GM23338 (cell line): ENCODE data around the gene DLG5. TPM values are rescaled to one million over a fixed set of nuclear protein-coding genes. Genes with fewer than 3 reads are reported as not detected.

Source experiments
- ATAC-seq: fragments of 200-7000 bp; cut with Tn5 transposase; 3 replicates; pipeline ENCODE4 v1.9.1; 2020
- DNase-seq: peaks from one replicate; pipeline ENCODE4 v3.0.0-alpha.2; 2015; ENCODE audit warnings: low spot score
- H2AFZ ChIP-seq: fragments of 200-600 bp; sonication (generic); 2 replicates; pipeline ENCODE4 v1.8.0; 2016; ENCODE audit warnings: antibody characterized with exemption, mild to moderate bottlenecking, moderate library complexity
- H3F3A ChIP-seq: fragments of 200-600 bp; sonication (generic); replicated peaks from 2 replicates; pipeline ENCODE4 v1.8.0; 2017; ENCODE audit warnings: antibody characterized with exemption, mixed run types, low read depth
- H3K27ac ChIP-seq: fragments of 200-600 bp; sonication (generic); 2 replicates; pipeline ENCODE4 v1.6.1; 2016; ENCODE audit warnings: low read depth
- H3K27me3 ChIP-seq: fragments of 200-600 bp; sonication (generic); 2 replicates; pipeline ENCODE4 v1.8.0; 2016; ENCODE audit warnings: mild to moderate bottlenecking, mixed run types, moderate library complexity; ENCODE audit not compliant: insufficient read depth
- H3K36me3 ChIP-seq: fragments of 200-600 bp; sonication (generic); 2 replicates; pipeline ENCODE4 v1.8.0; 2016; ENCODE audit warnings: mild to moderate bottlenecking; ENCODE audit not compliant: insufficient read depth
- H3K4me1 ChIP-seq: fragments of 200-600 bp; sonication (generic); 2 replicates; pipeline ENCODE4 v1.8.0; 2016; ENCODE audit warnings: mild to moderate bottlenecking, moderate library complexity; ENCODE audit not compliant: insufficient read depth
- H3K4me2 ChIP-seq: fragments of 200-600 bp; sonication (generic); 2 replicates; pipeline ENCODE4 v1.7.1; 2017; ENCODE audit warnings: mixed run types
- H3K4me3 ChIP-seq: fragments of 200-600 bp; sonication (generic); 2 replicates; pipeline ENCODE4 v1.6.1; 2016; ENCODE audit warnings: mixed run types
- H3K79me2 ChIP-seq: fragments of 200-600 bp; sonication (generic); replicated peaks from 2 replicates; pipeline ENCODE4 v1.8.0; 2017; ENCODE audit warnings: mild to moderate bottlenecking; ENCODE audit not compliant: insufficient read depth
- H3K9me2 ChIP-seq: fragments of 200-600 bp; sonication (generic); 2 replicates; pipeline ENCODE4 v1.8.0; 2017; ENCODE audit not compliant: insufficient read depth
- H4K20me1 ChIP-seq: fragments of 200-600 bp; sonication (generic); replicated peaks from 2 replicates; pipeline ENCODE4 v1.8.0; 2017; ENCODE audit warnings: mild to moderate bottlenecking; ENCODE audit not compliant: insufficient read depth
- H3K27ac Mint-ChIP-seq: 2 replicates; pipeline ENCODE4 v1.8.0; 2020; ENCODE audit warnings: inconsistent platforms, mild to moderate bottlenecking, moderate library complexity, mixed read lengths
- H3K27me3 Mint-ChIP-seq: 3 replicates; pipeline ENCODE4 v1.8.0; 2022; ENCODE audit warnings: low read depth, mild to moderate bottlenecking, moderate library complexity, mixed read lengths, inconsistent platforms; ENCODE audit not compliant: insufficient read depth, poor library complexity
- H3K36me3 Mint-ChIP-seq: 3 replicates; pipeline ENCODE4 v1.8.0; 2021; ENCODE audit warnings: low read depth, mild to moderate bottlenecking, inconsistent platforms, moderate library complexity, mixed read lengths
- H3K4me1 Mint-ChIP-seq: 3 replicates; pipeline ENCODE4 v1.8.0; 2020; ENCODE audit warnings: mild to moderate bottlenecking, inconsistent platforms, mixed read lengths
- H3K4me3 Mint-ChIP-seq: 3 replicates; pipeline ENCODE4 v1.8.0; 2021; ENCODE audit warnings: moderate library complexity, mild to moderate bottlenecking, inconsistent platforms, mixed read lengths
- H3K9me3 Mint-ChIP-seq: 3 replicates; pipeline ENCODE4 v1.8.0; 2020; ENCODE audit warnings: moderate library complexity, mild to moderate bottlenecking, inconsistent platforms, mixed read lengths
- EZH2phosphoT487 ChIP-seq: fragments of 200-600 bp; sonication (generic); IDR thresholded peaks from one replicate; pipeline ENCODE4 v1.8.1; 2018; ENCODE audit warnings: antibody characterized with exemption; ENCODE audit not compliant: unreplicated experiment
- JUNB ChIP-seq: IDR thresholded peaks from one replicate; pipeline ENCODE4 v1.6.1; 2016; ENCODE audit warnings: antibody characterized with exemption; ENCODE audit not compliant: unreplicated experiment
- polyA plus RNA-seq: library from polyadenylated mRNA; unstranded; fragments of >200 nt; fragmentation: Nextera tagmentation; extraction: Ambion mirVana; gene quantifications from 2 replicates; pipeline ENCODE4 v1.2.1, GENCODE V29; 2016
- total RNA-seq: library from RNA; depleted of rRNA; stranded (reverse); fragments of >200 nt; shearing (Covaris generic); gene quantifications from 2 replicates; pipeline ENCODE4 v1.2.3, GENCODE V29; 2014
- TF ChIP-seq, protein P1 (sequence below): fragments of 250-450 bp; sonication (Bioruptor Pico); IDR thresholded peaks from 2 replicates; pipeline ENCODE4 v1.5.0; 2020; ENCODE audit warnings: mild to moderate bottlenecking, moderate library complexity
- TF ChIP-seq, protein P2 (sequence below): IDR thresholded peaks from 2 replicates; pipeline ENCODE4 v1.6.1; 2016; ENCODE audit warnings: antibody characterized with exemption
- TF ChIP-seq, protein P3 (sequence below): IDR thresholded peaks from one replicate; pipeline ENCODE4 v1.6.1; 2018; ENCODE audit warnings: antibody characterized with exemption; ENCODE audit not compliant: unreplicated experiment

Gene DLG5
- total and polyA plus RNA-seq, 2 experiments from 2014 or later = 7.4 to 66.6 TPM

DNA sequence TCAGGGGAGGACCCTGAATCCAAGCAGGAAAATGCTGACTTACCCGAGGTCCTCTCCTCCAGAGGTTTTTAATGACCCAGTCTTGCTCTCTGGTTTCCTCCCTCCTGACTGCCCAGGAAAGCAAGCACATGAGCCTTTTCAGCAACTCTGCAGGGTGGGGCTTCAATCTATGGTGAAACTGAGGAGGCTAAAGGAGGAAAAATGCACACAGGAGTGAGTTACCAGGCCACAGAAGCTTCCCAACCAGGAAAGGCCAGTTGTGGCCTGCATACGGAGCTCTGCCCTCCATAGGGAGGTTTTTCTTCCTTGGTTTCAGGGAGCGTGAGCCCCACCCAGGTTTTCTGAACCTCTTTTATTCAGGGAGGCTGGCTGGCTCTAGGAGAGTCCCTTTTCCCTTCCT, 14.1 kb upstream of the DLG5 start:
- TF ChIP-seq, protein P1, sequence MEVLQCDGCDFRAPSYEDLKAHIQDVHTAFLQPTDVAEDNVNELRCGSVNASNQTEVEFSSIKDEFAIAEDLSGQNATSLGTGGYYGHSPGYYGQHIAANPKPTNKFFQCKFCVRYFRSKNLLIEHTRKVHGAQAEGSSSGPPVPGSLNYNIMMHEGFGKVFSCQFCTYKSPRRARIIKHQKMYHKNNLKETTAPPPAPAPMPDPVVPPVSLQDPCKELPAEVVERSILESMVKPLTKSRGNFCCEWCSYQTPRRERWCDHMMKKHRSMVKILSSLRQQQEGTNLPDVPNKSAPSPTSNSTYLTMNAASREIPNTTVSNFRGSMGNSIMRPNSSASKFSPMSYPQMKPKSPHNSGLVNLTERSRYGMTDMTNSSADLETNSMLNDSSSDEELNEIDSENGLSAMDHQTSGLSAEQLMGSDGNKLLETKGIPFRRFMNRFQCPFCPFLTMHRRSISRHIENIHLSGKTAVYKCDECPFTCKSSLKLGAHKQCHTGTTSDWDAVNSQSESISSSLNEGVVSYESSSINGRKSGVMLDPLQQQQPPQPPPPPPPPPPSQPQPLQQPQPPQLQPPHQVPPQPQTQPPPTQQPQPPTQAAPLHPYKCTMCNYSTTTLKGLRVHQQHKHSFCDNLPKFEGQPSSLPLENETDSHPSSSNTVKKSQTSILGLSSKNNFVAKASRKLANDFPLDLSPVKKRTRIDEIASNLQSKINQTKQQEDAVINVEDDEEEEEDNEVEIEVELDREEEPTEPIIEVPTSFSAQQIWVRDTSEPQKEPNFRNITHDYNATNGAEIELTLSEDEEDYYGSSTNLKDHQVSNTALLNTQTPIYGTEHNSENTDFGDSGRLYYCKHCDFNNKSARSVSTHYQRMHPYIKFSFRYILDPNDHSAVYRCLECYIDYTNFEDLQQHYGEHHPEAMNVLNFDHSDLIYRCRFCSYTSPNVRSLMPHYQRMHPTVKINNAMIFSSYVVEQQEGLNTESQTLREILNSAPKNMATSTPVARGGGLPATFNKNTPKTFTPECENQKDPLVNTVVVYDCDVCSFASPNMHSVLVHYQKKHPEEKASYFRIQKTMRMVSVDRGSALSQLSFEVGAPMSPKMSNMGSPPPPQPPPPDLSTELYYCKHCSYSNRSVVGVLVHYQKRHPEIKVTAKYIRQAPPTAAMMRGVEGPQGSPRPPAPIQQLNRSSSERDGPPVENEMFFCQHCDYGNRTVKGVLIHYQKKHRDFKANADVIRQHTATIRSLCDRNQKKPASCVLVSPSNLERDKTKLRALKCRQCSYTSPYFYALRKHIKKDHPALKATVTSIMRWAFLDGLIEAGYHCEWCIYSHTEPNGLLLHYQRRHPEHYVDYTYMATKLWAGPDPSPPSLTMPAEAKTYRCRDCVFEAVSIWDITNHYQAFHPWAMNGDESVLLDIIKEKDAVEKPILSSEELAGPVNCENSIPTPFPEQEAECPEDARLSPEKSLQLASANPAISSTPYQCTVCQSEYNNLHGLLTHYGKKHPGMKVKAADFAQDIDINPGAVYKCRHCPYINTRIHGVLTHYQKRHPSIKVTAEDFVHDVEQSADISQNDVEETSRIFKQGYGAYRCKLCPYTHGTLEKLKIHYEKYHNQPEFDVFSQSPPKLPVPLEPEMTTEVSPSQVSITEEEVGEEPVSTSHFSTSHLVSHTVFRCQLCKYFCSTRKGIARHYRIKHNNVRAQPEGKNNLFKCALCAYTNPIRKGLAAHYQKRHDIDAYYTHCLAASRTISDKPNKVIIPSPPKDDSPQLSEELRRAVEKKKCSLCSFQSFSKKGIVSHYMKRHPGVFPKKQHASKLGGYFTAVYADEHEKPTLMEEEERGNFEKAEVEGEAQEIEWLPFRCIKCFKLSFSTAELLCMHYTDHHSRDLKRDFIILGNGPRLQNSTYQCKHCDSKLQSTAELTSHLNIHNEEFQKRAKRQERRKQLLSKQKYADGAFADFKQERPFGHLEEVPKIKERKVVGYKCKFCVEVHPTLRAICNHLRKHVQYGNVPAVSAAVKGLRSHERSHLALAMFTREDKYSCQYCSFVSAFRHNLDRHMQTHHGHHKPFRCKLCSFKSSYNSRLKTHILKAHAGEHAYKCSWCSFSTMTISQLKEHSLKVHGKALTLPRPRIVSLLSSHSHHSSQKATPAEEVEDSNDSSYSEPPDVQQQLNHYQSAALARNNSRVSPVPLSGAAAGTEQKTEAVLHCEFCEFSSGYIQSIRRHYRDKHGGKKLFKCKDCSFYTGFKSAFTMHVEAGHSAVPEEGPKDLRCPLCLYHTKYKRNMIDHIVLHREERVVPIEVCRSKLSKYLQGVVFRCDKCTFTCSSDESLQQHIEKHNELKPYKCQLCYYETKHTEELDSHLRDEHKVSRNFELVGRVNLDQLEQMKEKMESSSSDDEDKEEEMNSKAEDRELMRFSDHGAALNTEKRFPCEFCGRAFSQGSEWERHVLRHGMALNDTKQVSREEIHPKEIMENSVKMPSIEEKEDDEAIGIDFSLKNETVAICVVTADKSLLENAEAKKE (CRISPR knock-in tag) = no peak
- TF ChIP-seq EZH2phosphoT487 (no peak), JUNB (no peak)
- TF ChIP-seq, protein P2, sequence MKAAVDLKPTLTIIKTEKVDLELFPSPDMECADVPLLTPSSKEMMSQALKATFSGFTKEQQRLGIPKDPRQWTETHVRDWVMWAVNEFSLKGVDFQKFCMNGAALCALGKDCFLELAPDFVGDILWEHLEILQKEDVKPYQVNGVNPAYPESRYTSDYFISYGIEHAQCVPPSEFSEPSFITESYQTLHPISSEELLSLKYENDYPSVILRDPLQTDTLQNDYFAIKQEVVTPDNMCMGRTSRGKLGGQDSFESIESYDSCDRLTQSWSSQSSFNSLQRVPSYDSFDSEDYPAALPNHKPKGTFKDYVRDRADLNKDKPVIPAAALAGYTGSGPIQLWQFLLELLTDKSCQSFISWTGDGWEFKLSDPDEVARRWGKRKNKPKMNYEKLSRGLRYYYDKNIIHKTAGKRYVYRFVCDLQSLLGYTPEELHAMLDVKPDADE = no peak
- TF ChIP-seq, protein P3, sequence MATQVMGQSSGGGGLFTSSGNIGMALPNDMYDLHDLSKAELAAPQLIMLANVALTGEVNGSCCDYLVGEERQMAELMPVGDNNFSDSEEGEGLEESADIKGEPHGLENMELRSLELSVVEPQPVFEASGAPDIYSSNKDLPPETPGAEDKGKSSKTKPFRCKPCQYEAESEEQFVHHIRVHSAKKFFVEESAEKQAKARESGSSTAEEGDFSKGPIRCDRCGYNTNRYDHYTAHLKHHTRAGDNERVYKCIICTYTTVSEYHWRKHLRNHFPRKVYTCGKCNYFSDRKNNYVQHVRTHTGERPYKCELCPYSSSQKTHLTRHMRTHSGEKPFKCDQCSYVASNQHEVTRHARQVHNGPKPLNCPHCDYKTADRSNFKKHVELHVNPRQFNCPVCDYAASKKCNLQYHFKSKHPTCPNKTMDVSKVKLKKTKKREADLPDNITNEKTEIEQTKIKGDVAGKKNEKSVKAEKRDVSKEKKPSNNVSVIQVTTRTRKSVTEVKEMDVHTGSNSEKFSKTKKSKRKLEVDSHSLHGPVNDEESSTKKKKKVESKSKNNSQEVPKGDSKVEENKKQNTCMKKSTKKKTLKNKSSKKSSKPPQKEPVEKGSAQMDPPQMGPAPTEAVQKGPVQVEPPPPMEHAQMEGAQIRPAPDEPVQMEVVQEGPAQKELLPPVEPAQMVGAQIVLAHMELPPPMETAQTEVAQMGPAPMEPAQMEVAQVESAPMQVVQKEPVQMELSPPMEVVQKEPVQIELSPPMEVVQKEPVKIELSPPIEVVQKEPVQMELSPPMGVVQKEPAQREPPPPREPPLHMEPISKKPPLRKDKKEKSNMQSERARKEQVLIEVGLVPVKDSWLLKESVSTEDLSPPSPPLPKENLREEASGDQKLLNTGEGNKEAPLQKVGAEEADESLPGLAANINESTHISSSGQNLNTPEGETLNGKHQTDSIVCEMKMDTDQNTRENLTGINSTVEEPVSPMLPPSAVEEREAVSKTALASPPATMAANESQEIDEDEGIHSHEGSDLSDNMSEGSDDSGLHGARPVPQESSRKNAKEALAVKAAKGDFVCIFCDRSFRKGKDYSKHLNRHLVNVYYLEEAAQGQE = no peak
- no peaks in the 10 kb centered on the region for H3K79me2 ChIP-seq
- H2AFZ ChIP-seq = 0 out of 2 replicates have a peak overlapping the region, but pooled peaks have one; percentile 24
- H3K4me2 ChIP-seq = no peak overlapping the region
- Mint-ChIP-seq H3K4me1 (peaks cover 24% of the 10 kb centered on the region), H3K27ac (no peak overlapping the region), H3K9me3 (no peaks in the 10 kb centered on the region), H3K36me3 (no peaks in the 10 kb centered on the region; the same call in 2 of the 3 replicates), H3K4me3 (no peak overlapping the region), H3K27me3 (peaks cover 13% of the 10 kb centered on the region)
- no peak overlapping the region for H3K4me3 ChIP-seq
- H3K4me1 ChIP-seq = peaks cover 10% of the 10 kb centered on the region
- H3K36me3 ChIP-seq = no peaks in the 10 kb centered on the region; the same call in 1 of the 2 replicates
- ATAC-seq = no peak
- no peaks in the 10 kb centered on the region for H4K20me1 ChIP-seq
- no peak for DNase-seq
- H3F3A ChIP-seq = 0 out of 2 replicates have a peak, but pooled peaks cover 4% of the 10 kb centered on the region
- no peaks in the 10 kb centered on the region for H3K27me3 ChIP-seq
- H3K9me2 ChIP-seq = no peaks in the 10 kb centered on the region
- H3K27ac ChIP-seq = no peak overlapping the region
